ENCODE data around the gene DRC3. TPM values are rescaled to one million over a fixed set of nuclear protein-coding genes. Genes with fewer than 3 reads are reported as not detected.

DRC3 gene
- total and polyA plus RNA-seq, 12 donors: 0.55 to 3.0 (median 2.0) TPM

- no peak for TF ChIP-seq CTCF (IDR thresholded peaks at IDR 0.05)
- intact Hi-C loops (cut with DNase I): loop anchor here in 4 of 10 donors (5.0 to 10.0 kb wide), 4 partner anchors 37 to 134 kb away; partner anchors contain the start of genes DRC3 (in 2 of the 4) and TOM1L2 (in 2 of the 4)
- Histone ChIP-seq H3K36me3 (peaks cover 0 to 26% (median 0%) of the 10 kb centered on the region in 9 donors), H3K9me3 (no peaks in the 10 kb centered on the region), H3K27ac (peak overlapping the region in 8 of 10 donors; percentile 5 to 88 (median 80)), H3K4me3 (no peak overlapping the region), H3K4me1 (peaks cover 0 to 59% (median 43%) of the 10 kb centered on the region in 9 donors), H3K27me3 (no peaks in the 10 kb centered on the region)
- DNase-seq (no peak), ATAC-seq (peak in 1 of 8 donors; percentile 21)
- WGBS, 2 donors: 62 to 66% methylated on average over 8 of the region's 8 CpGs
Measured at GRCh38 chr17:18028952-18029540, 56.4 kb downstream of the DRC3 start.

- WGBS, 2 donors: 34 to 41% methylated on average over 2 of the region's 2 CpGs
- Histone ChIP-seq H3K27ac (peak overlapping the region in 9 of 10 donors; percentile 1 to 77 (median 56)), H3K4me3 (no peak overlapping the region), H3K4me1 (peaks cover 0 to 52% (median 34%) of the 10 kb centered on the region in 9 donors), H3K36me3 (peaks cover 0 to 12% (median 0%) of the 10 kb centered on the region in 9 donors), H3K27me3 (no peaks in the 10 kb centered on the region), H3K9me3 (no peaks in the 10 kb centered on the region)
- ATAC-seq (peak in 5 of 8 donors; percentile 10 to 58 (median 31)), DNase-seq (no peak)
- intact Hi-C loops (cut with DNase I): loop anchor here (2.0 to 10.0 kb wide), 15 partner anchors 35 to 355 kb away; partner anchors contain the start of genes RAI1 (in 6 of the 10), DRC3 (in 1 of the 10) and TOM1L2 (in 1 of the 10)
- no peak for TF ChIP-seq CTCF (IDR thresholded peaks at IDR 0.05)
Measured at GRCh38 chr17:18031955-18032354, 59.3 kb downstream of the DRC3 start.

- H3K4me1 ChIP-seq: peaks cover 3 to 54% (median 39%) of the 10 kb centered on the region in 9 donors
- no peaks in the 10 kb centered on the region for H3K9me3 ChIP-seq
- ATAC-seq: peak; percentile 74 to 94 (median 88)
- no peak overlapping the region for H3K4me3 ChIP-seq
- 18 to 23% methylated on average over 5 of the region's 5 CpGs for WGBS, 2 donors
- peak; percentile 34 to 81 (median 65) for TF ChIP-seq CTCF (IDR thresholded peaks at IDR 0.05)
- H3K27ac ChIP-seq: peak overlapping the region in 1 of 10 donors; percentile 77
- no peaks in the 10 kb centered on the region for H3K36me3 ChIP-seq
- peak in 1 of 2 donors; percentile 79 for DNase-seq
- H3K27me3 ChIP-seq: no peaks in the 10 kb centered on the region
- intact Hi-C loops (cut with DNase I): loop anchor here (2.0 to 10.0 kb wide), 15 partner anchors 36 to 357 kb away; partner anchors contain the start of genes RAI1 (in 6 of the 10), DRC3 (in 1 of the 10) and TOM1L2 (in 1 of the 10)
Measured at GRCh38 chr17:18033442-18034099, 60.9 kb downstream of the DRC3 start.

- TF ChIP-seq CTCF (IDR thresholded peaks at IDR 0.05): no peak
- no peak overlapping the region for H3K27ac ChIP-seq
- DNase-seq: no peak
- intact Hi-C loops (cut with DNase I): loop anchor here in 9 of 10 donors (5.0 to 10.0 kb wide), 11 partner anchors 43 to 353 kb away; partner anchors contain the start of genes RAI1 (in 4 of the 9), DRC3 (in 3 of the 9) and TOM1L2 (in 3 of the 9)
- H3K4me3 ChIP-seq: no peak overlapping the region
- no peaks in the 10 kb centered on the region for H3K9me3 ChIP-seq
- no peak for ATAC-seq
- peaks cover 9 to 55% (median 40%) of the 10 kb centered on the region in 9 donors for H3K4me1 ChIP-seq
- no peaks in the 10 kb centered on the region for H3K36me3 ChIP-seq
- 62 to 64% methylated on average over 2 of the region's 2 CpGs for WGBS, 2 donors
- H3K27me3 ChIP-seq: no peaks in the 10 kb centered on the region
Measured at GRCh38 chr17:18035704-18036103, 63.0 kb downstream of the DRC3 start.

Measured in heart right ventricle (tissue), 16 donors.